GM21515 (cell line): ENCODE measurements around the gene ASB13.
"Not testable (repeated sequence)": the region's sequence is repeated elsewhere in the genome, so short reads cannot be mapped to it uniquely, and the experiment has no call there.

ENCODE experiments used
- ATAC-seq: cut with Tn5 transposase; IDR thresholded peaks from one replicate; pipeline ENCODE4 v1.9.1; 2021; ENCODE audit not compliant: unreplicated experiment

Gene ASB13

GRCh38 chr10:5625992-5626777 is 40.2 kb downstream of the ASB13 start:
- ATAC-seq, result no peak

GRCh38 chr10:5624701-5625100 is 41.7 kb downstream of the ASB13 start:
- ATAC-seq, result no peak

GRCh38 chr10:5623081-5623748 is 43.2 kb downstream of the ASB13 start:
- ATAC-seq, result peak; percentile 94

GRCh38 chr10:5622186-5622960 is 44.0 kb downstream of the ASB13 start:
- no peak for ATAC-seq

GRCh38 chr10:5621371-5621770 is 45.0 kb downstream of the ASB13 start:
- not testable (repeated sequence) for ATAC-seq

- ATAC-seq, result no peak
Measured at GRCh38 chr10:5620966-5621365, 45.4 kb downstream of the ASB13 start.

- ATAC-seq, result no peak
Measured at GRCh38 chr10:5620223-5620721, 46.1 kb downstream of the ASB13 start.

- ATAC-seq, result no peak
Measured at GRCh38 chr10:5619362-5620211, 46.8 kb downstream of the ASB13 start.

- no peak for ATAC-seq
Measured at GRCh38 chr10:5618829-5619228, 47.6 kb downstream of the ASB13 start.

- ATAC-seq, result no peak
Measured at GRCh38 chr10:5618042-5618441, 48.4 kb downstream of the ASB13 start.

- ATAC-seq, result no peak
Measured at GRCh38 chr10:5617521-5617920, 48.9 kb downstream of the ASB13 start.

GRCh38 chr10:5616836-5617235 is 49.6 kb downstream of the ASB13 start:
- no peak for ATAC-seq

GRCh38 chr10:5616046-5616445 is 50.3 kb downstream of the ASB13 start:
- no peak for ATAC-seq

- ATAC-seq, result no peak
Measured at GRCh38 chr10:5615316-5615715, 51.1 kb downstream of the ASB13 start.

- ATAC-seq, result no peak
Measured at GRCh38 chr10:5614155-5614721, 52.2 kb downstream of the ASB13 start.

GRCh38 chr10:5613481-5614154 is 52.8 kb downstream of the ASB13 start:
- no peak for ATAC-seq

GRCh38 chr10:5611899-5612680 is 54.3 kb downstream of the ASB13 start:
- ATAC-seq, result no peak

- ATAC-seq, result no peak
Measured at GRCh38 chr10:5609952-5610616, 56.3 kb downstream of the ASB13 start.
